T-cell (primary cell): Measurements from ENCODE around the gene NQO1. TPM values are rescaled to one million over a fixed set of nuclear protein-coding genes. Genes with fewer than 3 reads are reported as not detected.
"Not testable (repeated sequence)": the region's sequence is repeated elsewhere in the genome, so short reads cannot be mapped to it uniquely, and the experiment has no call there.

Experiments
- ATAC-seq, 4 experiments: fragments of 200-7000 bp in 3 of 4; fragments of 150-1000 bp in 1 of 4; cut with Tn5 transposase; replicated peaks in 1 of 4; 1 replicate in 3 of 4; 2 replicates in 1 of 4; pipeline ENCODE4 v1.10.0; 2021; ENCODE audit warnings: moderate library complexity in 3 of 4, mild to moderate bottlenecking in 2 of 4, moderate number of reproducible peaks in 1 of 4
- CTCF ChIA-PET, 2 donors: fragments of 300-600 bp; sonication (Branson Sonifier 250); formaldehyde crosslinking; loops; one replicate each; lab custom pipeline; 2022; ENCODE audit warnings: antibody characterized with exemption in 2 of 2; lab: Charles Lee
- POLR2A ChIA-PET, 2 donors: fragments of 300-600 bp; sonication (Branson Sonifier 250); formaldehyde crosslinking; loops; one replicate each; lab custom pipeline; 2022; ENCODE audit warnings: antibody characterized with exemption in 2 of 2; lab: Charles Lee
- DNase-seq, 35 experiments: peaks; one replicate each; pipeline versions ENCODE4 v3.0.0 to v3.0.0-alpha.2; 2013 to 2023
- H3K27ac ChIP-seq: one replicate; pipeline ENCODE4 v1.5.1; 2013; ENCODE audit warnings: low read length
- H3K27me3 ChIP-seq, 2 experiments: replicated peaks in 1 of 2; 1 replicate in 1 of 2; 2 replicates in 1 of 2; pipeline versions ENCODE4 v1.6.1 to v1.7.0; 2013; ENCODE audit warnings: low read length in 1 of 2, mixed read lengths in 1 of 2; ENCODE audit not compliant: control insufficient read depth in 2 of 2, insufficient read depth in 2 of 2; ENCODE audit errors: extremely low read depth in 1 of 2
- H3K36me3 ChIP-seq, 2 donors: 1 replicate in 1 of 2; 2 replicates in 1 of 2; pipeline versions ENCODE4 v1.6.1 to v1.7.0; 2013; ENCODE audit warnings: low read length in 1 of 2; ENCODE audit not compliant: control insufficient read depth in 2 of 2, insufficient read depth in 1 of 2; ENCODE audit errors: extremely low read depth in 1 of 2
- H3K4me1 ChIP-seq, 2 experiments: 1 replicate in 1 of 2; 2 replicates in 1 of 2; pipeline versions ENCODE4 v1.6.1 to v1.7.0; 2013; ENCODE audit warnings: low read length in 2 of 2, mixed read lengths in 1 of 2; ENCODE audit not compliant: insufficient read depth in 2 of 2, control insufficient read depth in 1 of 2; ENCODE audit errors: extremely low read depth in 1 of 2
- H3K4me3 ChIP-seq, 2 donors: 1 replicate in 1 of 2; 2 replicates in 1 of 2; pipeline versions ENCODE4 v1.5.1 to v1.7.0; 2013; ENCODE audit warnings: mild to moderate bottlenecking in 2 of 2, low read length in 1 of 2, moderate library complexity in 1 of 2; ENCODE audit not compliant: control insufficient read depth in 1 of 2; ENCODE audit errors: extremely low read depth in 1 of 2
- H3K9me3 ChIP-seq: 2 replicates; pipeline ENCODE4 v1.7.0; 2013
- H3K27ac Mint-ChIP-seq, 2 donors: one replicate each; pipeline ENCODE4 v1.8.0; 2020 to 2021; ENCODE audit warnings: mild to moderate bottlenecking in 2 of 2, mixed read lengths in 2 of 2
- H3K27me3 Mint-ChIP-seq, 2 donors: one replicate each; pipeline ENCODE4 v1.8.0; 2021 to 2022; ENCODE audit warnings: mixed read lengths in 2 of 2
- H3K36me3 Mint-ChIP-seq: one replicate; pipeline ENCODE4 v1.8.0; 2021; ENCODE audit warnings: mixed read lengths
- H3K4me1 Mint-ChIP-seq, 3 donors: one replicate each; pipeline ENCODE4 v1.8.0; 2020 to 2022; ENCODE audit warnings: mixed read lengths in 3 of 3, mild to moderate bottlenecking in 1 of 3
- H3K4me3 Mint-ChIP-seq, 3 donors: one replicate each; pipeline ENCODE4 v1.8.0; 2020 to 2022; ENCODE audit warnings: mild to moderate bottlenecking in 3 of 3, mixed read lengths in 3 of 3, moderate library complexity in 3 of 3
- H3K9me3 Mint-ChIP-seq, 3 donors: one replicate each; pipeline ENCODE4 v1.8.0; 2020 to 2022; ENCODE audit warnings: mixed read lengths in 3 of 3
- WGBS: methylation state at CpG from one replicate; pipeline ENCODE4 v1.1.5; 2013; ENCODE audit warnings: missing lambda C conversion rate; ENCODE audit not compliant: insufficient coverage; 5-methylcytosine and 5-hydroxymethylcytosine counted together
- total RNA-seq, 35 experiments: library from RNA in 6 of 35; stranded (reverse) in 6 of 35; fragments of 120-200 nt in 1 of 35; gene quantifications; one replicate each; pipeline versions ENCODE4 v1.2.1 to v1.2.4 and lab custom pipeline; 2013 to 2026

The NQO1 gene
- total RNA-seq, 5 donors from 2014 or later (not counting 1 experiment from before 2014, with no cell fraction given) = 1.4 to 6.1 (median 4.1) TPM

DNA sequence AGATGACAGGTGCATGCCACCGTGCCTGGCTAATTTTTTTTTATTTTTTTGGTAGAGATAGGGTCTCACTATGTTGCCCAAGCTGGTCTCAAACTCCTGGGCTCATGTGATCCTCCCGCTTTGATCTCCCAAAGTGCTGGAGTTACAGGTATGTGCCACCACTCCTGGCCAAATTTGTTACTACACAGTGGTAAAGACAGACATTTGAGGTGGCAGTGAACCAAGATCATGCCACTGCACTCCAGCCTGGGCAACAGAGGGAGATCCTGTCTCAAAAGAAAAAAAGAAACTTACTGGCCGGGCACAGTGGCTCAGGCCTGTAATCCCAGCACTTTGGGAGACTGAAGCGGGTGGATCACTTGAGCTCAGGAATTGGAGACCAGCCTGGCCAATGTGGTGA lies 2.7 kb upstream of the NQO1 start:
- H3K4me1 Mint-ChIP-seq = peaks cover 25 to 28% (median 27%) of the 10 kb centered on the region in 3 donors
- H3K4me3 Mint-ChIP-seq, H3K4me3 ChIP-seq, ATAC-seq, CTCF ChIA-PET, H3K9me3 ChIP-seq, H3K27me3 ChIP-seq, H3K27me3 Mint-ChIP-seq, H3K36me3 Mint-ChIP-seq, DNase-seq, POLR2A ChIA-PET, H3K27ac ChIP-seq, H3K9me3 Mint-ChIP-seq, H3K27ac Mint-ChIP-seq, H3K36me3 ChIP-seq: not testable (repeated sequence)
- no CpG with 5 or more reads among the region's 4 CpGs for WGBS
- peaks cover 5 to 24% of the 10 kb centered on the region in 2 experiments for H3K4me1 ChIP-seq

DNA sequence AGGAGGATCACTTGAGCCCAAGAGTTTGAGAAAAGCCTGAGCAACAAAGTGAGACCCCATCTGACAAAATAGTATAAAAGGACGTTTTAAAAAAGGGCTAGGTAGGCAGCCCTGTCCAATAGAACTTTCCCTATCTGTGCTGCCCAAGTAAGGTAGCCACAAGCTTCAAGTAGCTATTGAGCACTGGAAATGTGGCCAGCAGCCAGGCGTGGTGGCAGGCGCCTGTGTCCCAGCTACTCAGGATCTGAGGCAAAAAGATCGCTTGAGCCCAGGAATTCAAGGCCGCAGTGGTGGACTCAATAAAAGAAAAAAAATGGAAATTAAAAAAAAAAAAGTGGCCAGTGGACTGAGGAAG lies 1.5 kb upstream of the NQO1 start:
- no peak overlapping the region for H3K4me3 ChIP-seq
- no peak overlapping the region for H3K27ac ChIP-seq
- peaks cover 5 to 24% of the 10 kb centered on the region in 2 experiments for H3K4me1 ChIP-seq
- Mint-ChIP-seq H3K36me3 (no peaks in the 10 kb centered on the region), H3K27me3 (no peaks in the 10 kb centered on the region), H3K9me3 (no peaks in the 10 kb centered on the region), H3K27ac (peak overlapping the region; percentile 48 to 74), H3K4me3 (peak overlapping the region in 2 of 3 donors; percentile 45 to 97), H3K4me1 (peaks cover 25 to 28% (median 27%) of the 10 kb centered on the region in 3 donors)
- no peak for ATAC-seq
- no peaks in the 10 kb centered on the region for H3K36me3 ChIP-seq
- ChIA-PET POLR2A (interaction anchor here in 1 of 2 donors (0.7 kb wide), 1 partner anchor 1792 kb away, joined by 3 read pairs; no protein-coding TSS in a partner anchor), CTCF (interaction anchor here in 1 of 2 donors (0.6 kb wide), 1 partner anchor 27 kb away, joined by 3 read pairs; the partner anchor contains the start of gene NOB1)
- no peaks in the 10 kb centered on the region for H3K9me3 ChIP-seq
- WGBS = 92% methylated on average over 5 of the region's 5 CpGs
- DNase-seq = no peak
- H3K27me3 ChIP-seq = no peaks in the 10 kb centered on the region

GRCh38 chr16:69725480-69726312 lies 664 bp downstream of the NQO1 start:
- Mint-ChIP-seq H3K27ac (peak overlapping the region; percentile 95 to 97), H3K4me3 (peak overlapping the region; percentile 92 to 97 (median 95)), H3K36me3 (no peaks in the 10 kb centered on the region), H3K9me3 (no peaks in the 10 kb centered on the region), H3K4me1 (peaks cover 25 to 28% (median 27%) of the 10 kb centered on the region in 3 donors), H3K27me3 (no peaks in the 10 kb centered on the region)
- H3K4me3 ChIP-seq = peak overlapping the region; percentile 59 to 71
- no peaks in the 10 kb centered on the region for H3K27me3 ChIP-seq
- peak overlapping the region; percentile 53 for H3K27ac ChIP-seq
- ATAC-seq (no peak), DNase-seq (no peak)
- no peaks in the 10 kb centered on the region for H3K9me3 ChIP-seq
- peaks cover 5 to 24% of the 10 kb centered on the region in 2 experiments for H3K4me1 ChIP-seq
- POLR2A ChIA-PET = no interaction called here
- CTCF ChIA-PET = interaction anchor here in 1 of 2 donors (0.6 to 1.7 kb wide), 4 partner anchors 17 to 197 kb away, joined by 3 to 10 read pairs (median 4); partner anchors contain the start of gene NOB1
- H3K36me3 ChIP-seq = no peaks in the 10 kb centered on the region
- 86% methylated on average over 17 of the region's 32 CpGs for WGBS

GRCh38 chr16:69724981-69725479 lies 1.3 kb downstream of the NQO1 start:
- H3K27me3 Mint-ChIP-seq = no peaks in the 10 kb centered on the region
- H3K4me1 Mint-ChIP-seq = peaks cover 25 to 28% (median 27%) of the 10 kb centered on the region in 3 donors

GRCh38 chr16:69724414-69724873 lies 1.9 kb downstream of the NQO1 start:
- Histone ChIP-seq H3K27ac (no peak overlapping the region), H3K27me3 (no peaks in the 10 kb centered on the region), H3K9me3 (no peaks in the 10 kb centered on the region), H3K4me3 (no peak overlapping the region), H3K4me1 (peaks cover 5 to 24% of the 10 kb centered on the region in 2 experiments), H3K36me3 (no peaks in the 10 kb centered on the region)
- no peaks in the 10 kb centered on the region for H3K27me3 Mint-ChIP-seq
- H3K4me1 Mint-ChIP-seq = peaks cover 25 to 28% (median 27%) of the 10 kb centered on the region in 3 donors
- no peaks in the 10 kb centered on the region for H3K36me3 Mint-ChIP-seq
- WGBS = 100% methylated on average over 2 of the region's 2 CpGs
- DNase-seq (no peak), ATAC-seq (no peak)
- no peak overlapping the region for H3K4me3 Mint-ChIP-seq
- peak overlapping the region; percentile 67 to 78 for H3K27ac Mint-ChIP-seq
- CTCF ChIA-PET = interaction anchor here in 1 of 2 donors (1.7 kb wide), 1 partner anchor 30 kb away, joined by 4 read pairs; the partner anchor contains the start of gene NOB1
- POLR2A ChIA-PET = interaction anchor here (0.6 to 0.7 kb wide), 3 partner anchors 33 to 298 kb away, joined by 3 read pairs; no protein-coding TSS in a partner anchor
- no peaks in the 10 kb centered on the region for H3K9me3 Mint-ChIP-seq

More at GRCh38 chr16:69724981-69725479, 1.3 kb downstream of the NQO1 start:
- Histone ChIP-seq H3K4me1 (peaks cover 5 to 24% of the 10 kb centered on the region in 2 experiments), H3K36me3 (no peaks in the 10 kb centered on the region), H3K27ac (no peak overlapping the region), H3K9me3 (no peaks in the 10 kb centered on the region), H3K27me3 (no peaks in the 10 kb centered on the region), H3K4me3 (no peak overlapping the region)
- ATAC-seq (no peak), DNase-seq (no peak)
- peak overlapping the region in 2 of 3 donors; percentile 61 to 97 for H3K4me3 Mint-ChIP-seq
- WGBS = 79% methylated on average over 5 of the region's 6 CpGs
- H3K36me3 Mint-ChIP-seq = no peaks in the 10 kb centered on the region
- H3K9me3 Mint-ChIP-seq = no peaks in the 10 kb centered on the region
- H3K27ac Mint-ChIP-seq = peak overlapping the region; percentile 67 to 78
- ChIA-PET CTCF (interaction anchor here in 1 of 2 donors (0.6 kb wide), 2 partner anchors 170 to 197 kb away, joined by 4 read pairs; no protein-coding TSS in a partner anchor), POLR2A (interaction anchor here in 1 of 2 donors (0.6 to 0.7 kb wide), 2 partner anchors 32 to 41 kb away, joined by 3 read pairs; no protein-coding TSS in a partner anchor)

- H3K4me3 Mint-ChIP-seq = no peak overlapping the region
- POLR2A ChIA-PET = interaction anchor here in 1 of 2 donors (0.6 to 0.9 kb wide), 2 partner anchors 182 to 198 kb away, joined by 7 to 12 read pairs; no protein-coding TSS in a partner anchor
- Histone ChIP-seq H3K27me3 (no peaks in the 10 kb centered on the region), H3K4me1 (peaks cover 0 to 9% of the 10 kb centered on the region in 2 experiments), H3K9me3 (no peaks in the 10 kb centered on the region), H3K27ac (no peak overlapping the region), H3K36me3 (no peaks in the 10 kb centered on the region), H3K4me3 (no peak overlapping the region)
- DNase-seq (no peak), ATAC-seq (no peak)
- H3K9me3 Mint-ChIP-seq = no peaks in the 10 kb centered on the region
- WGBS = 100% methylated on average over 1 of the region's 6 CpGs
- H3K27ac Mint-ChIP-seq = no peak overlapping the region
- peaks cover 10 to 14% (median 11%) of the 10 kb centered on the region in 3 donors for H3K4me1 Mint-ChIP-seq
- CTCF ChIA-PET = interaction anchor here in 1 of 2 donors (0.6 kb wide), 1 partner anchor 823 kb away, joined by 3 read pairs; no protein-coding TSS in a partner anchor
- no peaks in the 10 kb centered on the region for H3K27me3 Mint-ChIP-seq
- peaks cover 4% of the 10 kb centered on the region for H3K36me3 Mint-ChIP-seq
Measured at GRCh38 chr16:69721441-69721957, 4.9 kb downstream of the NQO1 start.
